RPMI7951 (cell line): ENCODE data around the gene CYP2D6. TPM values are rescaled to one million over a fixed set of nuclear protein-coding genes. Genes with fewer than 3 reads are reported as not detected.
"Not testable (repeated sequence)": the region's sequence is repeated elsewhere in the genome, so short reads cannot be mapped to it uniquely, and the experiment has no call there.

Experiments
- DNase-seq: peaks from one replicate; pipeline ENCODE4 v3.0.0-alpha.2; 2012; ENCODE audit warnings: low read depth
- total RNA-seq: library from RNA; depleted of rRNA; stranded (reverse); fragments of >200 nt; shearing (Covaris generic); gene quantifications from 2 replicates; pipeline ENCODE4 v1.2.3, GENCODE V29; 2014

The CYP2D6 gene
- total RNA-seq, 1 experiment from 2014 or later, result not detected

- DNase-seq, result no peak
Observed at GRCh38 chr22:42158456-42159132, 28.0 kb upstream of the CYP2D6 start.

- no peak for DNase-seq
Observed at GRCh38 chr22:42156598-42156997, 26.0 kb upstream of the CYP2D6 start.

DNA sequence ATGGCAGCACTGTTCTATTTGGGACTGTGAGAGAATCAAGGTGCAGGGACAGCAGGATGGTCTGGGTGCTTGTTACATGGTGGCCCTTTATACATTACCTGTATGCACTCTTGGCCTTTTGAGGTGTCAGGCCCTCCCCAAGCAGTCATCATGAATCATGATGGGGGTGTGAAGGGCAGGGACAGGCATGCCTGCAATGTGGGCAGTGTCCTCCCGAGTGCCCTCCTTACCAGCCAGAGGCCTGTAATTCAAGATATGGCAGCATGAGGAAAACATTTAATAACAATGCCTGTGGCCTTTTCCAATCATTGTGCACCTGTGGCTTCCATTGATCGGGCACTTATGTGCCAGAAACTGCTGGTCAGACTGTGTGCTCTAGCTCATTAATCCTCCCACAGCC is 25.5 kb upstream of the CYP2D6 start:
- no peak for DNase-seq

- DNase-seq, result no peak
Observed at GRCh38 chr22:42155053-42155543, 24.5 kb upstream of the CYP2D6 start.

DNA sequence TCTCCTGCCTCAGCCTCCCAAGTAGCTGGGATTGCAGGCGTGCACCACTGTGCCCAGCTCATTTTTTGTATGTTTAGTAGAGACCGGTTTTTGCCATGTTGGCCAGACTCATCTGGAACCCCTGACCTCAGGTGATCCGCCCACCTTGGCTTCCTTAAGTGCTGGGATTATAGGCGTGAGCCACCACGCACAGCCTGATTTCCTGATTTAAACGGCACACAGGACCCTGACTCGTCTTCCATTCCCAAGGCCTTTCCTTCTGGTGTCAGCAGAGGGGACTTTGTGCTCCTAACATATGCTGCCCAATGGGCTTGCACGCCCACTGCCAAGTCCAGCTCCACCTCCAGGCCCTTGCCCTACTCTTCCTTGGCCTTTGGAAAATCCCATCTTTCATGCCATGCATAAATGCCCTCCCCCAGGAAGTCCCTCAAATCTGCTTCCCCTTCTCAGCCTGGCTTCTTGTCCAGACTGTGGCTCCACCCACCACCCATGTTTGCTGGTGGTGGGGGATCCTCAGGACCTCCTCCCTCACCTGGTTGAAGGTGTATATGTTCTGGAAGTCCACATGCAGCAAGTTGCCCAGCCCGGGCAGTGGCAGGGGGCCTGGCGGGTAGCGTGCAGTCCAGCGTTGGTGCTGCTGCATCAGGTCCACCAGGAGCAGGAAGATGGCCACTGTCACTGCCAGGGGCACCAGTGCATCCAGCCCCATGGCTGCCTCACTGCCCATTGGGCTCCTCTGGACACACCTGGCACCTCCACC is 23.9 kb upstream of the CYP2D6 start:
- DNase-seq, result no peak

- DNase-seq, result no peak
Observed at GRCh38 chr22:42152661-42153270, 22.2 kb upstream of the CYP2D6 start.

GRCh38 chr22:42151924-42152635 is 21.5 kb upstream of the CYP2D6 start:
- DNase-seq, result no peak

DNA sequence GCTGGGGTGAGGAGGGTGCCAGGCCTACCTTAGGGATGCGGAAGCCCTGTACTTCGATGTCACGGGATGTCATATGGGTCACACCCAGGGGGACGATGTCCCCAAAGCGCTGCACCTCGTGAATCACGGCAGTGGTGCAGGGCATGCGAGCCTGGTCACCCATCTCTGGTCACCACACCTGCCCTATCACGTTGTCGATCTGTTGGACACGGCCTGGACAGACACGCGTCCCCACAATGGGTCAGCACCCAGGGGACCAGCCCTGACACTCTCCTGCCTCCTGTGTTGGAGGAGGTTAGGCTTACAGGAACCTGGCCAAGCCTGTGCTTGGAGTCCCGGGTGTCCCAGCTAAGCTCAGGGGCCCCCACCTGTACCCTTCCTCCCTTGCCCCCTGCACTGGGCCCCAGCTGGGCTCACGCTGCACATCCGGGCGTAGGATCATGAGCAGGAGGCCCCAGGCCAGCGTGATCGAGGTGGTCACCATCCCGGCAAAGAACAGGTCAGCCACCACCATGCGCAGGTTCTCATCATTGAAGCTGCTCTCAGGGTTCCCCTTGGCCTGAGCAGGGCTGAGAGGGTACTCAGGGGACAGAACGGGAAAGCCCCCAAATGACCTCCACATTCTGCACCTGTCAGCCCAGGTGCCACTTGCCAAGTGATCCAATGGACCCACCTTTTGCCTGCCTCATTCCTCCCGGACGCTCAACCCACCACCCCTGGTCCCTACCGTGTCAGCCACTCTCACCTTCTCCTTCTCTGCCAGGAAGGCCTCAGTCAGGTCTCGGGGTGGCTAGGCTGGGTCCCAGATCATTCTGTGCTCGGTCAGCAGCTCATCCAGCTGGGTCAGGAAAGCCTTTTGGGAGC is 20.3 kb upstream of the CYP2D6 start:
- no peak for DNase-seq

DNA sequence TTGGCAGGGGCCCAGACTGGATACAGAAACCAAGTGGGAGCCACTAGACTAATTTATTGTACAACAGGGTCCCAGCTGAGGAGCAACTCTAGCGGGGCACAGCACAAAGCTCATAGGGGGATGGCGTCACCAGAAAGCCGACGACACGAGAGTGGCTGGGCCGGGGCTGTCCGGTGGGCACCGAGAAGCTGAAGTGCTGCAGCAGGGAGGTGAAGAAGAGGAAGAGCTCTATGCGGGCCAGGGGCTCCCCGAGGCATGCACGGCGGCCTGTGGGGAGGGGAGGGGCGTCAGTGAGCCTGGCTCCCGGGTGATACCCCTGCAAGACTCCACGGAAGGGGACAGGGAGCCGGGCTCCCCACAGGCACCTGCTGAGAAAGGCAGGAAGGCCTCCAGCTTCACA is 19.2 kb upstream of the CYP2D6 start:
- DNase-seq, result not testable (repeated sequence)

DNA sequence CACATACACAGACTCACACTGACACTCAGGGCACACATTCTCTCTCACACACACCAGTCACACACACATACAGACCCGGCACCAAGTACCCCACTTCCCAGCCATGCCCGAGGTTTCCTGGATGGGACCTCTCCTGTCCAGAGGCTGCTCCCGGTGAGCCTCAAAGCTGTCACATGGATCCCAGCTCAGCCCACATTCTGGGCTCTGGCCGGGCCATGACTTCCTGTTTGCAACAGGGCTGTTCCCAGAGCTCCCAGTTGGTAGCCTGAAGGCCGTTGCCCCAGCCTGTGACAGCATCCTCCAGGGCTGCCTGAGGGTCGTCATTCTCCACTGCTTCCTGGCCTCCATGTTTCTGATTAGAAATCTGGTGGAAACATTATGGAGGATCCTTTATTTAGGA is 14.6 kb upstream of the CYP2D6 start:
- no peak for DNase-seq

GRCh38 chr22:42143859-42144822 is 13.5 kb upstream of the CYP2D6 start:
- DNase-seq, result not testable (repeated sequence)

DNA sequence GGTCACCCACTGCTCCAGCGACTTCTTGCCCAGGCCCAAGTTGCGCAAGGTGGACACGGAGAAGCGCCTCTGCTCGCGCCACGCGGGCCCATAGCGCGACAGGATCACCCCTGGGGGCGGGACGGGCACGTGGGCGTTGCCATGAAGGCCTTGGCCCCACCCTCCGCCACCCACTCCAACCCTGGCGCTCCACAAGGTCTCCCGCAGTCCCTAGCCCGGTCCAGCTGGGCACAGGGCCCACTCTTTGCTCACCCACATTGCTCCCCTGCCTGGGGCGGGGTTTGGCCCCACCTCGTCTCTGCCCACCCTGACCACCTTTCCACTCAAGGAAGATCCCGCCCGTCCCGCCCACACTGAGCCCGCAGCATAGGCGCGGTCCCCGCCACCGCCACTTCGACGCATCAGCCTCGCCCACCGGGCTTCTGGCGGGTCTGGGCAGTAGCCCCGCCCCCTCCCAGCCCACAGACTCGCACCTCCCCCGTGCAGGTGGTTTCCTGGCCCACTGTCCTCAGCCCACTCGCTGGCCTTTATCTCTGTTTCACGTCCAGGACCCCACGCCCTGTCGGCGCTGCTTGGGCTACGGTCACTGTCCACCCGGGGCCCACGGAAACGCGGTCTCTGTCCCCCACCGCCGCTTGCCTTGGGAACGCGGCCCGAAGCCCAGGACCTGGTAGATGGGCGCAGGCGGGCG is 12.3 kb upstream of the CYP2D6 start:
- no peak for DNase-seq

- DNase-seq, result not testable (repeated sequence)
Observed at GRCh38 chr22:42141307-42142057, 10.9 kb upstream of the CYP2D6 start.

GRCh38 chr22:42140153-42140552 is 9.5 kb upstream of the CYP2D6 start:
- DNase-seq, result not testable (repeated sequence)

GRCh38 chr22:42139508-42139907 is 8.9 kb upstream of the CYP2D6 start:
- DNase-seq, result not testable (repeated sequence)

GRCh38 chr22:42138972-42139371 is 8.4 kb upstream of the CYP2D6 start:
- DNase-seq, result no peak

- DNase-seq, result no peak
Observed at GRCh38 chr22:42138122-42138770, 7.6 kb upstream of the CYP2D6 start.

GRCh38 chr22:42135688-42136087 is 5.1 kb upstream of the CYP2D6 start:
- not testable (repeated sequence) for DNase-seq
